GM18517 (cell line): Measurements from ENCODE around the gene NPNT.

Experiments
- ATAC-seq: cut with Tn5 transposase; IDR thresholded peaks from one replicate; pipeline ENCODE4 v1.9.1; 2021; ENCODE audit warnings: mild to moderate bottlenecking, moderate library complexity; ENCODE audit not compliant: unreplicated experiment

NPNT gene

GRCh38 chr4:105912633-105913032 lies 17.4 kb downstream of the NPNT start:
- no peak for ATAC-seq

GRCh38 chr4:105917171-105917685 lies 22.0 kb downstream of the NPNT start:
- ATAC-seq = no peak

GRCh38 chr4:105921301-105921700 lies 26.0 kb downstream of the NPNT start:
- ATAC-seq = no peak

DNA sequence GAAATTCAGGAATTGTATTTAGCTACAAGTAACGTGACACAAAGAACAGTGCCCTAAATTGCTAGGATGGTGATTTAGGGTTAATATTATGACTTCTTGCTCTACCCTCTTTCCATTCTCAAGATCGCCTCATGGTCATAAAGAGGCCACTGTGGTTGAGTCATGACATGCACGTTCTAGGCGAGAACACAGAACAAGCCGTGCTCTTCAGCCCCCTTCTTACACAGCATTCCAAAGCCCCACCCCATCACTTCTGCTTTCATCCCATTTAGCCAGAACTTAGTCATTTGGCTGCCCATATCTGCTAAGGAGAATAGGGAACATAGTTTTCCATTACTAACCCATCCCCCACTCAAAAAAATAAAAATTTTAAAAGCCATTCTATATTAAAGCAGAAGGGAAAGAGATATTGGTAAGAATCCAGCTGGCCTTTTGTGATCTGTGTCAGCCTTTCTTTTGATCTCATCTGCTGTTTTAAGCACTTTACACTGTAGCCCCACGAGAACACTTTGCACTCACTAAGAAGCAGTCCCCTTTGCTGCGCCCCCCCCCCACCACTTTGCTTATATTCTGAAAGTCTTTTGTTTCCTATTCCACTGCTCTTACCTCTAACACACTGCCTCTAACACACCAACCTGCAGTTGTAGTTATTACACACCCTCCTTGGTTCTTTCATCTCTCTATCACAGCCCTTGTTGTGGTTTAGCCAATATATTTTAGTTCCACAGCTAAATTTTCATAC lies 28.4 kb downstream of the NPNT start:
- ATAC-seq = no peak

- no peak for ATAC-seq
Measured at GRCh38 chr4:105924341-105924740, 29.1 kb downstream of the NPNT start.

- no peak for ATAC-seq
Measured at GRCh38 chr4:105930698-105931097, 35.4 kb downstream of the NPNT start.

DNA sequence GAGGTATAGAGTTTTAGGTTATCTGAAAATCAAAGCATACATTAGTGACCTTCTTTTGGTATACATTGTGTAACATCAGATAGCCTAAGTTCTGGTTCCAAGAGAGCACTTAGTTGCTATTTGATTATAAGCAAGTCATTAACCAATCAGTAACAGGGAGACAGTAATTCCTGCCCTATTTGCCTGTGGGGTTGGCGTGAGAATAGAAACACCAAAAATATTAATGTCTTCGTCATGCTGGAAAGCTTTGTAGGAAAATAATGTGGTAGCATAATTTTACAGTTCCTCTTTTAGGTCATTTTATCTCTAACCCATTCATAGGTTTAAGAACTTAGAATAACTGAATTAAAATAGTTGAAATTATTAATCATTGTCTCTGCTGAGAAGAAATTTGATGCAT lies 37.8 kb downstream of the NPNT start:
- no peak for ATAC-seq

DNA sequence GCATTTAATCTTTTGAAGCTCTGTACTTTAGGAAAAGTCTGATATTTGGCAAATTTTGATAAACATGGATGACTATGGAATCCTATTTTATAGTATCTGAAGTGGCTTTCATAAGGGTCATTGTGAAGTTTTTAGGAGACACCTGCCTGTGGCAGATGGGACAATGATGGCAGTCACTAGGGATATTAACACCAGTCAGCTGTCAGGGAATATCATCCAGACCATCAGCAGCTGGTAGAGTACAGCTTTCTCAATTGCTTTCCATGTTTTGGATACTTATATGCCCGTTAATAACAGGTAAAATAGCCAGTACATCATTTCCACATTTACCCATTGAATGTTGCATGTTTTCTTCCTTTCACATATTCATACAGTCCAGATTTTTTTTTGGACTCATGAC lies 39.1 kb downstream of the NPNT start:
- ATAC-seq = no peak

- no peak for ATAC-seq
Measured at GRCh38 chr4:105936901-105937300, 41.6 kb downstream of the NPNT start.

- no peak for ATAC-seq
Measured at GRCh38 chr4:105937759-105938158, 42.5 kb downstream of the NPNT start.

- no peak for ATAC-seq
Measured at GRCh38 chr4:105943234-105943633, 48.0 kb downstream of the NPNT start.

GRCh38 chr4:105944540-105944939 lies 49.3 kb downstream of the NPNT start:
- no peak for ATAC-seq

DNA sequence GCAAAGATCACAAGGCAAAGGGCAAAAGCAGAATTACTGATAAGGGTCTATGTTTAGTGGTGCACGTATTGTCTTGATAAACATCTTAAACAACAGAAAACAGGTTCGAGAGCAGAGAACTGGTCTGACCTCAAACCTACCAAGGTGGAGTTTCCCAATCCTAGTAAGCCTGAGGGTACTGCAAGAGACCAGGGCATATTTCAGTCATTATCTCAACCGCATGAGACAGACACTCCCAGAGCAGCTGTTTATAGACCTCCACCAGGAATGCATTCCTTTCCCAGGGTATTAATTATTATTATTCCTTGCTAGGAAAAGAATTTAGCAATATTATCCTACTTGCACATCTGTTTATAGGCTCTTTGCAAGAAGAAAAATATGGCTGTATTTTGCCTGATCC lies 51.5 kb downstream of the NPNT start:
- no peak for ATAC-seq

DNA sequence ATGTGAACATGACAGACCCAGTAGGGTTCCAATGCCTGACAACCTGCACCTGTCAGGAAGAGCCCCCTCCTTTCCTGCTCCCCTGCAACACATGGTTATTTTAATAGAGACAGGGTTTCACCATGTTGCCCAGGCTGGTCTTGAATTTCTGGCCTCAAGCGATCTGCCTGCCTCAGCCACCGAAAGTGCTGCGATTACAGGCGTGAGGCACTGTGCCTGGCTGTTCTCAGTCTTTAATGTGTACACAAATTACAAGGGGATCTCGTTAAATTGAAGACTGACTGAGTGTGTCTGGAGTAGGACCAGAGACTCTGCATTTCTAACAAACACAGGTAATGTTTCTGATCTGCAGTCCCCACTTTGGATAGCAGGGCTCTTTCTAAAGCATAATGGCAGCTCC lies 55.4 kb downstream of the NPNT start:
- ATAC-seq = no peak

DNA sequence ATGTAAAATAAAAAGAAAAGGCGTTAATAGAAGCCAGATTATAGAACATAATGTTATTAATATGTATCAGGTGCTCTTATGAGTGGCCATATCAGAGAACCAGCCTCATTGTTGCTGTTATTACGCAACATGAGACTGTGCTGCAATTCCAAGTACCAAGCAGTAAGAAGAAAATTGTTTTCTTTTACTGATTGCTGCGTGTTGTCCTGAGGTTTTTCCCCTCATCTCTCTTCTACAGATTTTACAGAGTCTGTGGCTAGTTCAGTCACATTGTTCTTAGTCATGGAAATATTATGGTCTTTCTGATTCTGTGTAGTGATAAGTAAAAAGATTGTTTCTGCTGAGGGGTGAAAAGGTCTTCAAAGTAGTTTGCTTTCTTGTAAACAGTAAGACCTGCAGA lies 55.9 kb downstream of the NPNT start:
- ATAC-seq = no peak

DNA sequence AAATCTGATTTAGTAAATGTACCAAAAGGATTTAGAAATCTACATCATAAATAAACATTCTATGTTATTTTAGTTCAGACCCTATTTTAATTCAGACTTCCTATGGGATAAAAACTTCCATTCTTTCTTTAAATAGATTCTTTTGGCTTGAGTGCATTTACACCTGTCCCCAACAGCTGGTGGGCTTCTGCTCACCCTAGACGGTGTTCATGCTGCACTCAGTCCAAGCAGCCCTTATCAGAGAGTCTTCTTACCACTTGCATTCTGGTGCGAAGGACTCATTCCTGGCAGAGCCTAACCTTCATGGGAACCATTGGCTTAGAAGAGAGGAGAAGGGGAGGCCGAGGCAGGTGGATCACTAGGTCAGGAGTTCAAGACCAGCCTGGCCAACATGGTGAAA lies 57.3 kb downstream of the NPNT start:
- no peak for ATAC-seq

- ATAC-seq = no peak
Measured at GRCh38 chr4:105956569-105956968, 61.3 kb downstream of the NPNT start.

GRCh38 chr4:105957680-105958079 lies 62.4 kb downstream of the NPNT start:
- ATAC-seq = no peak

GRCh38 chr4:105963461-105964400 lies 68.5 kb downstream of the NPNT start:
- ATAC-seq = no peak

GRCh38 chr4:105965183-105965800 lies 70.0 kb downstream of the NPNT start:
- no peak for ATAC-seq

DNA sequence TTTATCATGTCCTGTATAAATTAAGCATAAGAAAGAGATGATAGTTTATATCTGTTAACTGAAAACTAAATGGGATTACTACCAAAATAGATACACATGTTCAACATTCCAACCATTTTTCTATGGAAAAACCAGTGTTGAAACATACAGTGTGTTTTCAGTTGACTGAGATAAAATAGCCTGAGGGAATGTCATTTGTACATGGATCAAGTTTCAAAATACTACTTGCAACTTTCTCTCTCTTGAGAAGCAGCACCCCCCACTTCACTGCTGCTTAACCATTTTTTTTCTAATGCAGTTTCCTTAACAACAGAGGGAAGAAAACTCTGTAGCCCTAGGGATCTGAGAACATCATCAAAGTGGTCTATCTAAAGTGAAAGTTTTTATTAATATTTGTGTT lies 70.8 kb downstream of the NPNT start:
- no peak for ATAC-seq
